Fibroblast of gingiva (primary cell): ENCODE data around the gene PRDM16.

Experiments
- DNase-seq: peaks from one replicate; pipeline ENCODE4 v3.0.0-alpha.2; 2011; ENCODE audit warnings: low read depth

PRDM16 gene

GRCh38 chr1:3396411-3396810 lies 327.4 kb downstream of the PRDM16 start:
- DNase-seq = no peak

DNA sequence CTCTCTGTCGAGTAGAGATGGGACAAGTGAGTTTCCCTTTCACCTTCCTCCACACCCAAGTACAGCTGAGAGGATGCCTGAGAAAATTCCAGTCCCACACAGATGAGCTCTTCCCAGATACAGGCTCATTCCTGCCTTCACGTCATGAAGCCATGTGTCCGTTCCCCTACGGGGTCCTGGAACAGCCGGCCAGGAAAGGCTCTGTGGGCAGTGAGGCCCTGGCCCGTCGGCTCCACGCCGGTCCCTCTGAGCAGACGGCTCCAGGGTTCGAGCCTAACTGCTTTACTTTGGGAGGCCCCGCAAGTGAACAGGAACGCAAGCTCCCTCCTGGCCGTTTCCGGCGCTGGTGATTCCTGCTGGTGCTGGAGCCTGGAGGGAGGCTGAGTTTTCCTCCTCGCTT lies 328.3 kb downstream of the PRDM16 start:
- no peak for DNase-seq

- DNase-seq = no peak
Observed at GRCh38 chr1:3398396-3399140, 329.6 kb downstream of the PRDM16 start.

GRCh38 chr1:3399732-3400131 lies 330.7 kb downstream of the PRDM16 start:
- peak; percentile 13 for DNase-seq

- no peak for DNase-seq
Observed at GRCh38 chr1:3401585-3402257, 332.7 kb downstream of the PRDM16 start.

GRCh38 chr1:3402258-3403010 lies 333.4 kb downstream of the PRDM16 start:
- DNase-seq = no peak

DNA sequence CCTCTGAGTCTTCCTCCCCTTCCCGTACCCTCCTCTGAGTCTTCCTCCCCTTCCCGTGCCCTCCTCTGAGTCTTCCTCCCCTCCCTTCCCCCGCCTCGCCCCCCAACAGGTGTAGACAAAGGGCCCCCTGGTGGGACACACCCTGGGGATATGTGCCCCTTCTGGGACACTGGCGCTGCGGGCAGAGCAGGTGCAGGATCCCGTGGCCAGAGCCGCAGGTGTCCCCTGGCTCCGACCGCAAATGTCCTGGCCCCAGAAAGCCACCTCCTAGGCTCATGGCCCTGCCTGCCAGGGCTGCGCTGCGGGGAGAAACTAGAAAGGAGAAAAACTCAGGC lies 334.0 kb downstream of the PRDM16 start:
- no peak for DNase-seq

- no peak for DNase-seq
Observed at GRCh38 chr1:3403388-3404231, 334.6 kb downstream of the PRDM16 start.

DNA sequence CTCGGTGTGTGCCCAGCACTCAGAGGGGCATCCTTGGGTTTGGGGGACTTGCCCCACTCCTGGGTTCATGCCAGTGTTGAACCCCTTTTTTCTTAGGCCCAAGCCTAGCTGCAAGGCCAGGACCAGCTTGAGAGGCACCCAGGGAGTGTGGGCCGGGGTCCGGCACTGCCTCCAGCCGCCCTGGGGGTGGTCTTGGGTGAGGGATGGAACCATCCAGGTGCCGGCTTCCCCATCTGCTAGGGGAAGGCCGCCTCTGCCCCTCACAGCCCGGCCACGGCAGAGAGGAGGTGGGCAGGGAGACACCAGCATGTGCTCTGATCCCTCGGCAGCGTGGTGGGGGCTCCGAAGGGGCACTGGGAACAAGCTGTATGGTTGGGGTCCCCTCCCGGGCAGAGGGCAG lies 335.3 kb downstream of the PRDM16 start:
- no peak for DNase-seq

DNA sequence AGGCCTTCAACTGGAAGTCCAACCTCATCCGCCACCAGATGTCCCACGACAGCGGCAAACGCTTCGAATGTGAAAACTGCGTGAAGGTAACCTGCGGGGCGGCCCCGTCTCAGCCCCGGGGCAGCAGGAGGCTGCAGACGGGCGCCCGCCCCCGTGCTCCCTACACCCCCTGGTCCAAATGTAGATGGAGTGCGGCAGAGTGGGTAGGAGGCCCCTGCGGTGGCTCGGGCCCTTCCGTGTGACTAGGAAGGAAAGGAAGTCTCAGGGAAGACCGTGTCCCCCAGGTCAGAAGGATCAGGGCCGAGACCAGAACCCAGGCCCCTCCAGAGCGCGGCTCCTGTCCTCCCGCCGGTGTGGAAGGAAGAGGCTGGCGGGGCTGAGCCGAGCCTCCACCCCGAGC lies 335.8 kb downstream of the PRDM16 start:
- no peak for DNase-seq

DNA sequence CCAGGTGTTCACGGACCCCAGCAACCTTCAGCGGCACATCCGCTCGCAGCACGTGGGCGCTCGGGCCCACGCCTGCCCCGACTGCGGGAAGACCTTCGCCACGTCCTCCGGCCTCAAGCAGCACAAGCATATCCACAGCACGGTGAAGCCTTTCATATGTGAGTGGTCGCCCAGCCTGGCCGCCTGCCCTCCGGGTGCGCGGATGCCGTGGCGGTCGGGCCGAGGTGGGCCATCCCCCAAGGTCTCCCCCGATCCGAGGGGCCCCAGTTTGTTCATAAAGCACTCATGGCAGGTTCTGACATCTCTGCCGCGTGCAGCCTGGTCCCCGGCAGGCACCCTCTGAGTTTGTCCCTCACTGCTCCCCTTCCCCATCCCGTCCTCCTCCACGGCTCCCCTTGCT lies 336.5 kb downstream of the PRDM16 start:
- DNase-seq = no peak

DNA sequence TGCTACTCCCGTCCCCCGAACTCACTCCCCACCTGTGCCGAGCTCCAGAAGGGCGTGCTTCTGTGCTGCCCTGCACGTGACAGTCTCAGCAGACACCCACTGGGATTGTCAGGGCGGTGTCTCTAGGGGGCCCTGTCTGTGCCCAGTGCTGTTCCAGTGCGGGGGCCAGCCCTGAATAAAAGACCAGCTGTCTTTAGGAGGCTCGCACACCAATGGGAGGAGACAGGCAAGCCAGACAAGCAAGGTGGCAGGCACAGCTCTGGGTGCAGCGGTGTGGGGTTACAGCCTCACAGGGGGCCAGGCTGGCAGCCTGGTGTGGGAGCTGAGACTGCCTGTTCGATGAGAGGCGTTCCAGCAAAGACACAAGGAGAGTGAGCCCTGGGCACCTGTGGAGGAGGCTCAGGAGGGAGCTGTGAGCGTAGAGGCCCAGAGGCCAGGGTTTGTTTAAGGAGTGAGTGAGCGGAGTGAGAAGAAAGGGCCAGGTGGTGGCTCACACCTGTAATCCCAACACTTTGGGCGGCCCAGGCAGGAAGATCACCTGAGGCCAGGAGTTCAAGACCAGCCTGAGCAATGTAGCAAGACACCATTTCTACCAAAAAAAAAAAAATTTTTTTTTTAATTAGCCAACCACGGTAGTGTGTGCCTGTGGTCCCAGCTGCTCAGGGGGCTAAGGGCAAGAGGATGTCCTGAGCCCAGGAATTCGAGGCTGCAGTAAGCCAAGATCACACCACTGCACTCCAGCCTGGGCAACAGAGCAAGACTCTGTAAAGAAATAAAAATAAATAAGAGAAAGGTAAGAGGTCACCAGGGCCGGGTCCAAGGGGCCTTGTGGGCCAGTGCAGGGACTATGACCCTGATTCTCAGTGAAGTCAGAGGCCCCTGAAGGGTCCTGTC lies 337.2 kb downstream of the PRDM16 start:
- DNase-seq = no peak

DNA sequence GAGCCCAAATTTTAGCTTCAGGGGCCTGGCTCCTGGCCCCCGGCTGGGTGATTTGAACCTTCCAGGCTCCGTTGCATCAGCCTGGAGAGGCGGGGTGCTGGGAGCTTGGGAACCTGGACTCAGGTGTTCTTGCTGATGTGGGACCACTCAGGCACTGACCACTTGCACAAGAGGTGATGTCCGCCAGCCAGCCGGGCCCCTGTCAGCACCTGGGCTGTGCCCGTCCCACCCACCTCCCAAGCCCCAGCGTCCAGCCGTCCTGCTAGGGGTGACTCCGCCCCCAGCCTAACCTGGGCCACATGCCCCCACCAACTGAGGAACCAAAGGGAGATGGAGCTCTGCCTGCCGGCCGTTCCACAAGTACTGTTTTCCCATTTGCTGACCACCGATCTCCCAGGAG lies 338.0 kb downstream of the PRDM16 start:
- DNase-seq = no peak

DNA sequence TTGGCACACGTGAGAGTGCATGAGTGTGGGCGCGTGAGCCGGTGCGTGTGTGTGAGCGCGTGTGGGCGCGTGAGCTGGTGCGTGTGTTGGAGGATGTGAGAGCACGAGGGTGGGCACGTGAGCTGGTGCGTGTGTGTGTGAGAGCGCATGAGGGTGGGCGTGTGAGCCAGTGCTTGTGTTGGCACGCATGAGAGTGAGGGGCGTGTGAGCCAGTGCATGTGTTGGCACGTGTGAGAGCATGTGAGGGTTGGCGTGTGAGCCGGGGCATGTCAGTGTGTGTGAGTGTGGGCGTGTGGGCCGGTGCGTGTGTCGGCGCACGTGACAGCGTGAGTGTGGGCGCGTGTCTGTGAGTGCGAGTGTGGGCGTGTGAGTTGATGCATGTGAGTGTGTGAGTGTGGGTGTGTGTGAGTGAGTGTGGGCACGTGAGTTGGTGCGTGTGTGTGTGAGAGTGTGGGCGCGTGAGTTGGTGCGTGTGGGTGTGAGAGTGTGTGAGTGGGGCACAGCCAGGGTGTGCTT lies 339.8 kb downstream of the PRDM16 start:
- no peak for DNase-seq

- no peak for DNase-seq
Observed at GRCh38 chr1:3409366-3410141, 340.6 kb downstream of the PRDM16 start.

DNA sequence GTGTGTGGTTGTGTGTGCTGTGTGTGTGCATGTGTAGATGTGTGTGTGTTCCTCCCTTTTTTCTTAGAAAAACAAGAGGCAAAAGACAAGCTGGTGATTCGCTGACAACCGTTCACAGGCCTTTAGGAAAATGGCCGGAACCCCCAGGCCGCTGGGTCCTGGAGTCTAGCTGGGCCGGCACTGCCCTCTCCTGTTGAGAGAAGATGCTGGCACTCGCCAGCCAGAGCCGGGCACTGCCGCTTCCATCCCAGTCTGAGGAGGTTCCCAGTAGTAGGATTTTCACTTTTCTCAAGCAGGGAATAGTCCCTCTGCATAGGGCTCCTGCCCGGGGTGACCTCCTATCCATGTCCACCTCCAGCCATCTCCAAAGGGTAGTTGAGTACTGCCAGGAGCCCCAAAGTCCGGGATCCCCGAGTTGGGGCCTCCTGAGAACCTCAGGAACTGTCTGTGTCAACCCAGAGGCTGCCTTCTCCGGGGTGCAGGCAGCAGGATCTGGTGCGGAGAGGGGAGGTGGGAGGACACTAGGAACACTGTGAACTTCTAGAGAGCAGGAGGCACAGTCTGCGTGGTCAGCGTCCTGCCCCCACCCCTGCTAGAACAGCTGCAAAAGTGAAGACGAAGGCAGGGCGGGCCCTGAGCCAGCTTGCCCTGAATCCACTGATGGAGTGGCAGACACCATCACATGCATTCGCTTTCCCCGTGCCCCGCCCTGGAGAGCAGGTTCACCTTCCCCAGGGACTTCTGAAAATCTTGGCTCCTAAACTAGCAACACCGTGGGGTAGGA lies 341.3 kb downstream of the PRDM16 start:
- peak; percentile 52 for DNase-seq

DNA sequence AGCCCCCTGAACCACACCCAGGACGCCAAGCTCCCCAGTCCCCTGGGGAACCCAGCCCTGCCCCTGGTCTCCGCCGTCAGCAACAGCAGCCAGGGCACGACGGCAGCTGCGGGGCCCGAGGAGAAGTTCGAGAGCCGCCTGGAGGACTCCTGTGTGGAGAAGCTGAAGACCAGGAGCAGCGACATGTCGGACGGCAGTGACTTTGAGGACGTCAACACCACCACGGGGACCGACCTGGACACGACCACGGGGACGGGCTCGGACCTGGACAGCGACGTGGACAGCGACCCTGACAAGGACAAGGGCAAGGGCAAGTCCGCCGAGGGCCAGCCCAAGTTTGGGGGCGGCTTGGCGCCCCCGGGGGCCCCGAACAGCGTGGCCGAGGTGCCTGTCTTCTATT lies 342.8 kb downstream of the PRDM16 start:
- DNase-seq = no peak

GRCh38 chr1:3412376-3412775 lies 343.4 kb downstream of the PRDM16 start:
- no peak for DNase-seq

- no peak for DNase-seq
Observed at GRCh38 chr1:3413975-3414710, 345.1 kb downstream of the PRDM16 start.
